Measurements from ENCODE around the gene CNKSR2.

CNKSR2 gene

DNA sequence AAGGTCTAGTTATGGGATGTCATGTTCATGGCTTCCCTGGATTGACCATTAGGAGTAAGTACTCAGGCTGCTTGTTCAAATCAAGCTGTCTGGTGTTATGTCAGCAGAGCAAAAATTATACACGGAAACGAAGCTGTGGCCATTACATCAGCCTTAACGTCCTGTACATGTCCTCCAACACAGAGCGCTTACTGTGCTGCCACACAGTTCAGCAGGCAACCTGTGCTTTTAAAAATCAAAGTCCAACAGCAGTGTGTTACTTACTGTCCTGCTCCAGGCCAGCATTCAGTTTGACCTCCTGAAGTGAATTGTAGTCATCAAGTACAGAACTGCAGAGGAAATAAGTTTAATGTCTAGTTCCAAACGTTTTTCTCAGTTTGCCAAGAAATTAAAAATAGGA, 237.9 kb downstream of the CNKSR2 start:
- DNase-seq (ENCODE audit: low read depth), result no peak

DNA sequence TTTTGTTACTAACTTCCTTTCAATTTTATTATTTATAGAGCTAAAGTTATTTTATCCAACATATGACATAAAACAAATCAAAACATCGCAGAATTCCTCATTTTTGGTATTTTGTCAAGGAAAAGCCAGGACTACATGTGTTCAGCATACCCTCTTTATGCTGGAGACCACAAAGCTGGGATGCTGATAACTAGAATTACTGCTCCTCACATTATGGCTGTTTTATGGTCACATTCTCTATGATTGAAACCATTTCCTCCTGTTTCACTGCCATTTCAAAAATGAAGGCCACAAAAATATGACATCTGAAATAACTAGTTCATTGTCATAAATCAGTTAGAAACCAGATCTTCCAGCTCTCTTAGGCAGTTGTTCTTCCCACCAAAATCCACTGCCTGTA, 242.2 kb downstream of the CNKSR2 start:
- DNase-seq (ENCODE audit: low read depth), result no peak

DNA sequence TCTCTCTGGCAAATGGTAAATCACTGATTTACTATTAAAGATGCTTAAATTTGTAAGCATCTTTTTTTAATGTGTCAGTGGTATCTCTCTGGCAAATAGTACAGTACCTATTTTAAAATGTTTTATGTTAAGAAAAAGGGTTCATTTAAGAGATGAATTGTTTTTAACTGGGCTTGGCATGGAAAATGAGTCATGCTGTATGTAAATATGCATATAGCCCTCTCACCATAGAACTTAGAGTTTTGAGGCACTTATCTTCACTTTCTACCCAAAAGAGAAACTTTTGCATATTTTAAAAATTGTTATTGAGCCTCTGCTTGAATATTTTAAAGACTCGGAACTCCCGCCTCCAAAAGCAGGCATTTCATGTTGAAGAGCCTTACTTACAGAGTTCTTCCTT, 246.0 kb downstream of the CNKSR2 start:
- no peak for DNase-seq (ENCODE audit: low read depth)

DNA sequence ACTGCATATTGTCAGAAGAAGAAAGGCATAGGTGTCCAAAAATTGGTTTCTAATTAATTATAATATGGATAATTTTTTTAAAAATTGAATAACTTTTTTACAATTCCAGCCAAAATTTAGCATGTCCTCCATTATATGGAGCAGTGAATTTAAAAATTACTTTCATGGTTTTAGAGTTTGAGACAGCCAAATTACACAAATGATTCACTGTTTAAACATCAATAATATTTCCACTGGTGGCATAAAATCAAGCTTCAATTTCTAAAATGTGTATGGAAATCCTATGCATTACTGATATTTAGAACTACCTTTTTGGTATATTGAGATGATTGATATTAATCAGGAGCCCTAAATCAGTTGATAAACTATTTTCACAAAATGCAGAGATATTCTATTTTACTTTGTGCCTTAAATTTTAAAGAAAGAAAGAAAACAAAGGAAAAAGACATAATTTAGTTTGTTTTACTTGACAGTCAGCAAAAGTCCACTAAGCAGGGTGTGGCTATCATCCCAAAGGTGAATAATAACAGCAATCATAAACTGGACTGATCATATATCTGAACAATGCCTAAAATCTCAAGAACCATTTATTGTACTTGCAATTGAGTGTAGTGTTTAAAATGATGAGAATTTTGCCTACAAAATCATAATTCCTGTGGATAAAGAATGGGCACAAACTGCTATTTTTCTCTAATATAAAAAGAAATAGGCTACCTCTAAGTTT, 249.7 kb downstream of the CNKSR2 start:
- no peak for DNase-seq (ENCODE audit: low read depth)

DNA sequence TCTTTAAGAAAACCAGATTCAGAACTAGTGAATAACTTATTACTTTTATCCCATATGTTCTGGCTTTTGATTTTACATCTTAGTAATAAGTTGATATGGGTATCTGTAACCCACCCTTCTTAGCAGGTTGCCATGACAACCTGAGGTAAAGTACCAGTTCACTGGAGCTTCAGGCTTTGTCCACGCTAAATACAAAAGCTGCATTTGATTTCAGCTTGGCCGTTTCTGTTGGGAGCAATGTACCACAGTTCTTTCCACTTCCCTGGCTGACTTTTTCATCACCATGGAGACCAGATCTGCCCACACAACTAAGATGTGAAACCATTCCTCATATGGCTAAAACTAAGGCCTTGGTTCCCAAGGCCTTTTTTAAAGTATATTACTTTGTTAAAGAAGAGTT, 257.8 kb downstream of the CNKSR2 start:
- DNase-seq (ENCODE audit: low read depth), result no peak

DNA sequence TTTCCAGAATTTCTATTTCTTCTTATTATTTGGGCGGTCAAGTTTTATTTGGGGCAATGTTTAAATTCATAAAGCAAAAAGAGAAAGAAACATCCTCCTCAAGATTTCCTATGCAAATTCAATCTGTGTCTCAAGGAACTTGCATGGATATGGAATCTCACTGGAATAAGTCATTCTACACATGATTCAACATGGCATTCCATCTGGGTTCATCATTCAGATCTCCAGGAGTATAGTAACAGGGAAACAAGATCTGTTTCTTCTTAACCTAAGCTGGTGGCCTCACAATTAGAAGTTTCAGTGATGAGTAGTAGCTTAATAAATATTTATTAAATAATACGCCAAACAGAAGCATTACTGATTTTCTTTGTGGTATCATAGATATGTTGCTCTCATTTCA, 264.1 kb downstream of the CNKSR2 start:
- DNase-seq (ENCODE audit: low read depth), result no peak

DNA sequence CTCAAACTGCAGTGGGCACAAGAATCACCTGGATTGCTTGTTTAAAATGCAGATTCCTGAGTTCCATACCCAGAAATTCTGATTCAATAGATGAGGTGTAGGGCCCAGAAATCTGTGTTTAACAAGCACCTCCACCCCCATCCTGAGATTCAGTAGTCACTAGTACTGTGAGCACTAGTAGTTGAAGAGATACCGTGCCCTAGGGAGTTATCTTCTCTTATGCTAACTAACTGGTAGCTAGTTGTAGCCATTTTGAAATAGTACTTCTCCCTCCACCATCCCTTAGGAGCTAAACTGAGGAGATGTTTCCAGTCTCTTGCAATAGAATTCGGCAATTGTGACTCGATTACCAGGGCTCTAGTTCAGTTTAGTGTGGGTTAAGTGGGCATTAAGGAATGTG, 265.6 kb downstream of the CNKSR2 start:
- DNase-seq (ENCODE audit: low read depth), result no peak

DNA sequence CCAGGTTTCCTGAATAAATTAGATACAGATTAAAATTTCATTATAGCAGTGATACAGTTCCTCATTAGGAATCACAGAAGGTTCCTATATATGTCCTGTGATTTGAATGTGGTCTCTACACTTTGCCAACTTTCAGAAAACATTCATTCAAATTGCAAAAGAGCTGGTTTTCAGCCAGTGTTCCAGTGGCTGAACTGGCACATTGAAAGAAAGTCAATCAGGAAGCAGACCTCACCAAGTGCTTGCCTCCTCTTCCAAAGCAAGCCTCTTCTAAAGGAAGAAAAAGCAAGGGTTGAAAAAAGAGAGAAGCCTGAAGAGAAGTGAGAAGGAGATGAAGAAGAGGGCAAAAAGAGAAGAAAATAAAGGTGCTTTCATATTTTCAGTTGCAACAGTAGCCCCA, 271.2 kb downstream of the CNKSR2 start:
- no peak for DNase-seq (ENCODE audit: low read depth)

DNA sequence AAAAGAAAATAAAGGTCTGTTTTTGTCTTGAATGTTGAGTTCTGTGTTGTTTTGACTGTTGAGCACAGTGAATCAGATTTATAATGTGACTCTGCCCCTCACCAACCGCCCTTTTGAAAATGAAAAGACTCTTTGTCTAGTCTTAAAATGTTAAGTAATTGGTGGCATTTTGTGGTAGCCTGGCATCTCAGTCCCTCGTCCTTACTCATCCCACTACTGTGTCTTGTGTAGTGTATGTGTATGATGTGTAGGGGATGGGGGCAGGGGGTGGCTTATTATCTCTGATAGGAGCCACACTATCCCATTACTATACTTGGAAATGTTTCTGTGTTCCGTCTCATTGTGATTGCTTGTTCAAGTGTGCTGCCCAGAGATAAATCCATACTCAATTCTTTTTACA, 271.7 kb downstream of the CNKSR2 start:
- DNase-seq (ENCODE audit: low read depth), result no peak

DNA sequence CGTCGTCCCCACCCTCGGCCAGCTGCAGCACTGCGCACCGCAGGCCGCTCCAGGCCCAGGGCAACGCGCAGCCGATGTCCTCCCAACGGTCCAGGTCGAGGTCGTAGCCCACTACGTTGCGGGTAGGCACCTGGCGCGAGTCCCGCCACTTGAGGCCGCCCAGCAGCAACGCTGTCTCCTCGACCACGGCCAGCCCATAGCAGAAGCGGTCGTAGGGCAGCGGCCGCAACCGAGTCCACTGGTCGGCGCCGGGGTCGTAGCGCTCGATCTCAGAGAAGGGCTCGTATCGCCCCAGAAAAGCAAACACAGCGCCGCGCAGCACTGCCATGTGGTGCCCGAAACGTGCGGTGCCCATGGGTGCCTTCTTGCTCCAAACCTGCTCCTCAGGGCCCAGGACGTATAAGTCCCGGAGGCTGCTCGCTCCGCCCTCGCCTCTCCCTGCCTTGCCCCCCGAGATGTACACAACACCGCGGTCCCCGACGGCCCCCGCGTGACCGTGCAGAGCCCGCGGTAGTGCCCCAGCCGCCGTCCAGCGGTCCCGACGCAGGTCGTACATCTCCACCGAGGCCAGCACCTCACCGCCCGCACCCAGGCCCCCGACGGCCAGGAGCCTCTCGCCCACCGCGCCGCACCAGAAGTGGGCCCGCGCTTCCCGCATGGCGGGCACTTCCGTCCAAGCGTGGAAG, 281.8 kb downstream of the CNKSR2 start:
- no peak for DNase-seq (ENCODE audit: low read depth)

DNA sequence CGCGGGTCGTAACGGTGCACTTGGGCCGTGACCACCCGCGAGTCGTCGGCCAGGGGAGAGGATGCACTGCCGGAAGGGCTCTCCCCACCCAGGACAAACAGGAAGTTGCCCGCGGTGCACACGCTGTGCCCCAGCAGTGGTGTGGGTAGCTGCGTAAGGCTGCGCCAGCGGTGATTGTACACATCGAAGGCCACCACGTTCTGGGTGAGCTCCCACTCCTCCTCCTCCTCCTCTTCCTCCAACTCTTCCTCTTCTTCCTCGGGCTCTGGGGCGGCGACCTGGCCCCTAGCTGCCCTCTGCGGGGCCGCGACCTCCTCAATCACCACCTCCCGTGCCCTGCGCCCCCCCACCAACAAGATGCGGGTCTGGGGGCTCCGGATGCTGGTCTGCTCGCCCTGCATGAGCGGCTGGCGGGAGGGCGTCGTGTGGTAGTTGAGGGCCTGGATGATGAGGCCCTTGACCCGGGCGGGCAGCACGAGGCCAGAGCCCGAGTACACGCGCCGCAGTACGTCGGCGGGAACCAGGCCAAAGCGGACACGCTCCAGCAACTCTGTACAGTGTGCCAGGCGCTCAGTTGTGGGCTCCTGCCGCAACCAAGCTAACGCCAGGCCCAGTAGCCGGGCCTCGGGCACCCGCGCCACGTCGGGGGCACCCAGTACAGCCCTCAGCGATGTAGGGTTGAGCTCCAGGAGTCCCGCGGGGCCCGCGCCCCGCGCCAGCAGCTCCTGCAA, 282.5 kb downstream of the CNKSR2 start:
- DNase-seq (ENCODE audit: low read depth), result no peak

DNA sequence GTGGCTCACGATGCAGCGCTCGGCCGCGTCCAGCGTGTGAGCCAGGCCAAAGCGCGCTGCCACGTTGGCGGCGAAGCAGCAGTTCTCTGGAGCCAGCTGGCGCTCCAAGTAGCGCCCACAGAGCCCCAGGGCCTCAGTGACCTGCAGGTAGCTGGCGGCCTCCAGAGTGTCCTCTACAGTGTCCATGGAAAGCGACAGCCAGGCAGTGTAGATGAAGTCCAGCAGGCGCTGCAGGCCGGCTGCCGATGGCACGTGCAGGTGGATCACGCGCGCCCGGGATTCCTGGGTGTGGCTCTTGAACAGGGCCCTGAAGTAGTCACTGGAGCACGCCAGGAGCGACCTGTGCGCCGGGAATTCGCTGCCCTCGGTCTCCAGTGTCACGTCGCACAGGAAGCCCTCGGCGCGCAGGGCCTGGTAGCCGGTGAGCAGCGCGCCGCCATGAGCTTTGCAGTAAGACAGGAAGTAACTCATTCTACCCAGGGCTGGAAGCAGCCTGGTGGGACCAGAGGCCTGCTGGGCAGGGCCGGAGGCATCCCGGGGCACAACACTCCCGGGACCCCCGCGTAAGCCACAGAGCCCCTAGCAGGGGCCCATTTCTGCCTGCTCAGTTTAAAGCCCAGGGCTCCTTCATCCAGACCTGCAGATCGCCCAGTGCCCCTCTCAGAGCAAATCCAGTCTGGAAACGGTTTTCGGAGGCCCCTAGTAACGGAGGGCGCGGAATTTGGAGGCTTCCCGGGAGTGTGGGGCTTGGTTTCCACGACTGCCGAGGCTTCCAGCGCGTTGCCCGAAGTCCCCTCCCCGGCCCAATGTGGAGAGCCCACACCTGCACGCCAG, 283.3 kb downstream of the CNKSR2 start:
- DNase-seq (ENCODE audit: low read depth), result no peak

DNA sequence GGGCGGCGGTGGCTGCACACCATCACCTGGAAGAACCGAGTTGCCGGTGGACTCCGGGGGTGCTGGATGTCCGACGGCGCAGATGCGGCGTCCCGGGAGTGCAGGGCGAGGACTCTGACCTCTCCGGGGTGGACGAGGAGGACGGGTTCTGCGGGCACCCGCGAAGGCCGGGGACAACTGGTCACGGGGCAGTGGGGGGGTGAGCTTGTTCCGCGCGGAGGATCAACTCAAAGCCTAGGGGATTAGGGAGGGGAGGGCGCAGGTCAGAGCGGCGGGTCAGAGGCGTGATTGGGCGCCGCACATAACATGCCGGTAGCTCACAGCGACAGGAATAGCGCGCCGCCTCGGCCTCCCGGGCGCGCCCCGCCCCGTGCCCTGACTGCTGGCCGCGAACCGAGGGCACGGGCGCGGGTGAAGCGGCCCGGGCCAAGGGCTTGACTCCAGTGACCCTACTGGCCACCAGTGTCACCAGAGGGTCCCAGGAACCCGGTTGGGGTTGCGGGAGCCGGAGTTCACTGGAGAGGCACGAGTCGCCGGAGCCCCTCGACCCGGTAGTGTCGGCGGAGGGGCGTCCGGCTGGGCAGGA, 284.0 kb downstream of the CNKSR2 start, which contains the start of gene KLHL34:
KLHL34 (minus strand) TSS at position 179 of the 586 bp plus-strand sequence. CDS start 542 bp downstream, outside the sequence.
- DNase-seq (ENCODE audit: low read depth), result no peak

DNA sequence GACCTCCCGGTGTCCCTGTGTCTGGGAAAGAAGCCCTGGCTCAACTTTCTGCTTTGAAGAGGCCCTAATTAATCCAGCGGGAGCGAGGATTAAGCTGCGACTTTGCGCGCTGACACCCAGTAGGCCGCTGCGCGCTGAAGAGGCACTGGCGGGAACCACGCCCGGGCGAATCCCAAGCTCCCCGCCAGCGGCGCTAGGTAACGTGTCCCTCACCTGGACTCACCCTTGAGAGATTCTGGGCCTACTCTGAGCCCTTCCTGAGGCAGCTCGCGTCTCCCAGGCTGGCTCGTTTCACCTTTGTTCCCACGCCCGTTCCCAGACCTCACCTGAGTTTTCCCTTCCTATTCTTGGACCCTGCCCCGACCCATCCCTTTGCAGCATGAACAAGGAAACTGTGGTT, 284.5 kb downstream of the CNKSR2 start:
- DNase-seq (ENCODE audit: low read depth), result no peak

DNA sequence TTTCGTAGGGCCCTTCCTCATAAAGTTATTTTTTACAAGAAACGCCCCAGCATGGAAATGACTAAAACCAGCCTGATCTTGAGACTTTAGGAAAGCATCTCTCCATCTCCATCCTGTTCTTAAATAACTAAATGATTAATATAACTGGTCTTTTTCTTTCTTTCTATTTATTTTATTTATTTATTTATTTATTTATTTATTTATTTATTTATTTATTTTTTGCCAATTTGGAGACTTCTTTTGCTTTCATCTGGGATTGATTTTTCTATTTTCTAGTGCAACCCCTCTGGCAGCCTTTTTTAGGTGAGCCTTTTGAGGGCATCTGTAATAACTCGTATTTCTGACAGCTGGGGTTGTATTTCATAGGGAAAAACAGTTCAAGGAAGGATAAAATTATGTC, 285.1 kb downstream of the CNKSR2 start:
- DNase-seq (ENCODE audit: low read depth), result no peak

DNA sequence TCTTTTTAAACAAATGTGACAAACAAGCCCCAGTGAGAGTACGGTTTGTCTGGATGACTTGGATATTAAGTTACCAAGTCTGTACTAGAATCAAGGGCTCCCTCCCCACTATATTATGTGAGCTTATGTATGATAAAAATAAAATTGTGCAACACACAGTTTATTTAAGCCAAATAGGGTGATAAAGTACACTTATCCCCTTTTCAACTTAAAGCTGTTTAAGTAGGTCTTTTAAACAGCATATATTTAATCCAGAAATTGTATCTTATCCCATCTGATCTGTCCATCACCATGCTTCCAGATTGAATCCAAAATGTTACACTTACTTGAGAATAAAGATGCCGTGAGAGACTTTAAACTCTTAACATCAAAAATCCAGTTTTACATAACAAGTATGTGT, 285.9 kb downstream of the CNKSR2 start:
- no peak for DNase-seq (ENCODE audit: low read depth)

DNA sequence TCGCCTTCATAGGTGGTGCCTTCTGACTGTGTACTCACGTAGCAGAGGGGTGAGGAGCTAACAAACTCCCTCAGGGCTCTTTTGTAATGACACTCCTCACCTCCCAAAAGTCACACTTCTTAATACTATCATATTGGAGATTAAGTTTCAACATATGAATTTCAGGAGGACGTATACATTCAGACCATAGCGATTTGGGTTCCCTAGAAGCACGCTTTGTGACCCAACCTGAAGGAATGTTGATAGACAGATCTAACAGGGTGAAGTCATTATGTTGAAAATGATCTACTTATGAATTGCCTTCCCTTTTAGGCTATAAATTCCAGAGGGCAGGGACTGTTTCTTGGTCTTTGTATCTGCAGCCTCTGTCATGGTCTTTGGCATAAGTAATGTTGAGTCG, 287.1 kb downstream of the CNKSR2 start:
- DNase-seq (ENCODE audit: low read depth), result no peak

DNA sequence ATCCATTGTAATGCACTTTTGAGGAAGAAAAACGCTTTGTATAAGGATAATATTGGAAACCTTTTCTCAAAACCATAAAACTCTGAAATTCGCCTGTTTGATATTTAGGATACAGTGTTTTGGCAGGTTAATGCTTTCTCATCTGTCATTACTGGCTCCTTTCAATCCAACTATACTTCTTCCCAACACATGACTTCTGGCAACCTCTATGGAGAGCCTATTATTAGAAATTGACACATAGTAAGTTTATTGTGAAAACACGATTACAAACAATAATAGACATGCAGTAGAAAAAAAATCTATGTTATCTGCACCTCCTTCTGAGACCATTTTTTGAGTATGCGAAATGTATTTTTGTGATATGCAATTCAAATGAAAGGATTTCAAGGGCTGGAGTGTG, 288.5 kb downstream of the CNKSR2 start:
- DNase-seq (ENCODE audit: low read depth), result no peak

DNA sequence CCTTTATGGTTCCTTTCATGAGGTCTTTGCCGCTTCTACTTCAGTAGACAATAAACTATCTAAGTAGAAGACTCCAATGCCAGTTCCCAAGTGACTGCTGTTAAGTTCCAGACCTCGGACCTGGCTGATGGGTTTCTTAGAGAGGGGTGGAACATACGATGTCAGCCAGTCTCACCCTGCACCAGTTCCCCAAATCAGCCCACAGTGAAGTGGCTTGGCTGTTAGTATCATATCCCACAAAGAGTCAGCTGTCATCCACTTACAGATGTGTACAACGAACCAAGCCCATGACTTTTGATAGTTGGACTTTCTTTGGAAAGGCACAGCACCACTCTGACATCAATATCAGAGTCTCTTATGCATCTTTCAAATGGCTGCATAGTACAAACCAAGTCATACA, 292.0 kb downstream of the CNKSR2 start:
- no peak for DNase-seq (ENCODE audit: low read depth)

DNA sequence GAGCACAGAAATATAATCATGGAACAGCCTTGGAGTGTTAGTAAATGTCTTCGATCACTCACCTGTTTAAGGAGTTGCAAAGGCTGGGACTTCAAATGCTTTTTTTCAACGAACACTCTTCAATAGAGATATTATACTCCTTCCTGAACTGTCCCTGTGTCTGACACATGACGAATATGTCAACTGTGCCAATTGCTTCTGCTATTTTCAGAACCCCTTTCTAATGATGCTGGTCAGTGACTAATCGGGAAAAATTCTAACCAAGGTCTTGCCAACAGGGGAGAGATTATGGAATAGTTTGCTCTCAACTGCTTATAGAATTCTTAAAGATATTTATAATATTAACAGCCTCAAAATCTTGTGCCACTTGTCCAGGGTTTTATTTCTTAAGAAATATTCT, 292.5 kb downstream of the CNKSR2 start:
- no peak for DNase-seq (ENCODE audit: low read depth)

DNA sequence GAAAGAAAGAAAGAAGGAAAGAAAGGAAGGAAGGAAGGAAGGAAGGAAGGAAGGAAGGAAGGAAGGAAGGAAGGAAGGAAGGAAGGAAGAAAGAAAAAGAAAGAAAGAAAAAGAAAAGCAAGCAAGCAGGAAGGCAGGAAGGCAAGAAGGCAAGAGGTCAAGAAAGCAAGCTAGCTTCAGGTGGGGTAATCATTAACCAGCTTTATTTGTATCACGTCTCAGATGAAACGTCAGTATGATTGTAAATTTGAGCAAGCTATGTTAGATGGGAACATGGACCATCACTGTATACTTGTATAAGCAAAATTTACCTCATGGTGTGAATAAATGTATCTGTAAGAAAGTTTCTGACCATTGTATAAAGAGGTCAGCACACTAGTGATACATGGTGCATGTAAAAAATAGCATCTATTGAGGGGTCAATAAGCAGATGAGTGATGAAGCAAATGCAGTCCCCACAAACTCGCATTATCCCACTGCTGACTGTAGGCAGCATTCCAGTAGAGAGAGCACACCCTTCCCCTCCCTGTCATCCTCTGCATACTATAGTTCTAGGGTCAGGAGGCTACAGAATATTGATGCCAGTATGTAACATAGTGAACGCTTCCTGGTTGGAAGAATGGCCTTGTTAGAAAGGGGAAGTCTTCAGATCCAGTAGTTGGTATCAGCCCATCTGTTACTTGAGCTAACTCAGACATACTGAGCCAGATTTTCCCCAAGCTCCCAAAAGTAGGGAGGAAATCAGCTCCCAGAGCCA, 300.4 kb downstream of the CNKSR2 start:
- DNase-seq (ENCODE audit: low read depth), result no peak

Data from T-helper 22 cell (primary cell).